ENCODE data around the gene ACTN4. TPM values are rescaled to one million over a fixed set of nuclear protein-coding genes. Genes with fewer than 3 reads are reported as not detected.
A peak's percentile ranks its signal among the peaks of the same experiment; 100 is the strongest.

ACTN4 gene
- total RNA-seq, 1 experiment from 2014 or later, result 1,233 TPM

DNA sequence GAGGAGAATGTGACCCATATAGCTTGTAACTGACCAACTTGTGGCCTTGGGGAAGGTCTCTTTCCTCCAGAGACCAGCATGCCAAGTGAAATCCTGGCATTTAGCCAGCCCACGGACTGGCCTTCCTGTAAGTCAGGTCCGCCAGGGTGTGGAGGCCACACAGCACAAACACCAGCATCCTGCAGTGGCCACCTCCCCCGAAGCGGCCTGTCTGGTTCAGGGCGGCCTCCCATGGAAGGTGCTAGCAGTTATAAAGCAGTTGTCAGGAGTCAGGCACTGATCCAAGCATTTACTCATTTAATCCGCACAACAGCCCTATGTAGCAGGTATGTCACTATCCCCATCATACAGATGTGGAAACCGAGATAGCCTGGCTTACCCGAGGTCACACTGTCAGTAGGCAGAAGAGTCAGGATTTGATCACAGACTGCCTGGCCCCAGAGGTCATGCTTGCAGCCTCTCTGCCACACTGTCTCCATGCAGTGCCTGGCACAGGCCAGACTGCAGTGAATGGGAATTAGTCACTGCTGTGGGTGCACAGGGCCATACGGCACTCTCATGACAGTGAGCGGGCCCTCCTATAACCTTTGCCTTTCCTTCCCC is 60.2 kb downstream of the ACTN4 start:
- intact Hi-C loops (cut with micrococcal nuclease; ENCODE audit: unreplicated experiment), result loop anchor here (1.0 kb wide), 2 partner anchors 14 to 70 kb away; no protein-coding TSS in a partner anchor
- Histone ChIP-seq H2AFZ (no peak overlapping the region), H3K79me2 (ENCODE audit: low read depth) (peaks cover 58% of the 10 kb centered on the region), H3K9me2 (ENCODE audit: insufficient read depth) (no peaks in the 10 kb centered on the region), H3F3A (ENCODE audit: insufficient read depth, low read depth) (peaks cover 87% of the 10 kb centered on the region), H4K20me1 (ENCODE audit: insufficient read depth) (peaks cover 15% of the 10 kb centered on the region; the same call in 1 of the 2 replicates), H3K9me3 (ENCODE audit: insufficient read depth, low read depth) (no peaks in the 10 kb centered on the region), H3K27ac (peak overlapping the region; percentile 46), H3K4me3 (no peak overlapping the region), H3K4me1 (replicated peaks; ENCODE audit: insufficient read depth) (peaks cover 26% of the 10 kb centered on the region), H3K36me3 (ENCODE audit: low read depth) (peaks cover 69% of the 10 kb centered on the region), H3K4me2 (peak overlapping the region; percentile 19; the same call in 1 of the 2 replicates), H3K27me3 (ENCODE audit: insufficient read depth, low read depth) (no peaks in the 10 kb centered on the region)
- POLR2A ChIA-PET (ENCODE audit: unreplicated experiment), result no interaction called here
- TF ChIP-seq, protein P1, sequence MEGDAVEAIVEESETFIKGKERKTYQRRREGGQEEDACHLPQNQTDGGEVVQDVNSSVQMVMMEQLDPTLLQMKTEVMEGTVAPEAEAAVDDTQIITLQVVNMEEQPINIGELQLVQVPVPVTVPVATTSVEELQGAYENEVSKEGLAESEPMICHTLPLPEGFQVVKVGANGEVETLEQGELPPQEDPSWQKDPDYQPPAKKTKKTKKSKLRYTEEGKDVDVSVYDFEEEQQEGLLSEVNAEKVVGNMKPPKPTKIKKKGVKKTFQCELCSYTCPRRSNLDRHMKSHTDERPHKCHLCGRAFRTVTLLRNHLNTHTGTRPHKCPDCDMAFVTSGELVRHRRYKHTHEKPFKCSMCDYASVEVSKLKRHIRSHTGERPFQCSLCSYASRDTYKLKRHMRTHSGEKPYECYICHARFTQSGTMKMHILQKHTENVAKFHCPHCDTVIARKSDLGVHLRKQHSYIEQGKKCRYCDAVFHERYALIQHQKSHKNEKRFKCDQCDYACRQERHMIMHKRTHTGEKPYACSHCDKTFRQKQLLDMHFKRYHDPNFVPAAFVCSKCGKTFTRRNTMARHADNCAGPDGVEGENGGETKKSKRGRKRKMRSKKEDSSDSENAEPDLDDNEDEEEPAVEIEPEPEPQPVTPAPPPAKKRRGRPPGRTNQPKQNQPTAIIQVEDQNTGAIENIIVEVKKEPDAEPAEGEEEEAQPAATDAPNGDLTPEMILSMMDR (conservative IDR thresholded peaks at IDR 0.05), result no peak
- TF ChIP-seq EZH2 (IDR thresholded peaks at IDR 0.05; ENCODE audit: low read depth), result no peak
- DNase-seq, result peak; percentile 69 to 84
- no TSS peak for BruUV-seq (replicated peaks)
- CTCF ChIA-PET, result interaction anchor here (0.6 kb wide), 1 partner anchor 16 kb away, joined by 3 read pairs; no protein-coding TSS in a partner anchor

DNA sequence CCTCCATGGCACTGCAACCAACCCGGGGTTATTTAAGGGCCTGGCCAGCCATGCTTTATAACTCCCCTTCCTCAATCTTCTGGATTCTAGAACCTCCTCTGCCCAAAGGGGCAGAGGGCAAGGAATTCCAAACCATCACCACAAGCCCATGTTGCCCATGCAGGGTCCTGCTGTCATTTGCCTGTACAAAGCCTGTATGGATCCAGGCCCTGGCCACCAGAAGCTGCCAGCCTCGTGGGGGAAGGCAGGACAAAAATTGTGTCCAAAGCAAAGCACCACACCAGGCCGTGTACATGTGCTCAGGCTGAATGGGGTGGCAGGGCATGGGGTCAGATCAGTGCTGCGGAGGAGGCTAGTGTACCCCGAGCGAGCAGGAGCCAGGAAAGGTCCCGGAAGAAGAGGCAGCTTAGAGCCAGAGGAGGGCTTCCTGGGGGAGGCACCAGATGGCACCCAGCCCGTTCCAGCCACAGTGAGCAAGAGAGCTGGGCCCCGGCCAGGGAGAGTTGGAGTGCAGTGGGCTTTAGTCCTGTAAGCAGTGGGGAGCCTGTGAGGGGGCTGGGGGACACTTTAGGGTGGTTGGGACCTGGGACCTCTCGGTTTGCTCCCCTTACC is 61.1 kb downstream of the ACTN4 start:
- peaks cover 26% of the 10 kb centered on the region for H3K4me1 ChIP-seq (replicated peaks; ENCODE audit: insufficient read depth)
- H3K9me3 ChIP-seq (ENCODE audit: insufficient read depth, low read depth), result no peaks in the 10 kb centered on the region
- H3K27me3 ChIP-seq (ENCODE audit: insufficient read depth, low read depth), result no peaks in the 10 kb centered on the region
- H3F3A ChIP-seq (ENCODE audit: insufficient read depth, low read depth), result peaks cover 86% of the 10 kb centered on the region
- no peaks in the 10 kb centered on the region for H3K9me2 ChIP-seq (ENCODE audit: insufficient read depth)
- H3K36me3 ChIP-seq (ENCODE audit: low read depth), result peaks cover 60% of the 10 kb centered on the region
- no peak overlapping the region for H2AFZ ChIP-seq
- intact Hi-C loops (cut with micrococcal nuclease; ENCODE audit: unreplicated experiment), result no loop called here
- peak overlapping the region; percentile 46 for H3K27ac ChIP-seq
- BruUV-seq (replicated peaks), result no TSS peak
- no peak for TF ChIP-seq EZH2 (IDR thresholded peaks at IDR 0.05; ENCODE audit: low read depth)
- TF ChIP-seq, protein P1 (conservative IDR thresholded peaks at IDR 0.05), result no peak
- no peak for DNase-seq
- peaks cover 53% of the 10 kb centered on the region for H3K79me2 ChIP-seq (ENCODE audit: low read depth)
- no peak overlapping the region for H3K4me3 ChIP-seq
- POLR2A ChIA-PET (ENCODE audit: unreplicated experiment), result no interaction called here
- H4K20me1 ChIP-seq (ENCODE audit: insufficient read depth), result peaks cover 15% of the 10 kb centered on the region; the same call in 1 of the 2 replicates
- CTCF ChIA-PET, result no interaction called here
- H3K4me2 ChIP-seq, result no peak overlapping the region

DNA sequence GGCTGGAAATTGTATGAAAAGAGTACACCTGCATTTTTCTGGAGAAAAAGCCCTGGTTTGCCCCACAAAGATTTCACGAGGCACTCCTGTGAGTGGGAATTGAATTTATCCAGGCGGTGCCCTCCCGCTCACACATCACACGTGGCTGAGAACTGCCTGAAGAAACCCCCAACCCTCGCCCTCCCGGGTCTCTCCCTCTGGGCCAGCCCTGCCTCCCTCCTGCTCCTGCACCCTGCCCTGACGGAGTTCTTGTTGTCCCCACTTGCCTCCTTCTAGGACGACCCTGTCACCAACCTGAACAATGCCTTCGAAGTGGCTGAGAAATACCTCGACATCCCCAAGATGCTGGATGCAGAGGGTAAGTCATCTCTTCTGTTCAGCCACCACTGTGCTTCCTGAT is 61.7 kb downstream of the ACTN4 start:
- no peak overlapping the region for H2AFZ ChIP-seq
- peaks cover 49% of the 10 kb centered on the region for H3K79me2 ChIP-seq (ENCODE audit: low read depth)
- H3K4me1 ChIP-seq (replicated peaks; ENCODE audit: insufficient read depth), result peaks cover 26% of the 10 kb centered on the region
- no peak overlapping the region for H3K27ac ChIP-seq
- H3K27me3 ChIP-seq (ENCODE audit: insufficient read depth, low read depth), result no peaks in the 10 kb centered on the region
- H3F3A ChIP-seq (ENCODE audit: insufficient read depth, low read depth), result peaks cover 85% of the 10 kb centered on the region
- TF ChIP-seq, protein P1 (conservative IDR thresholded peaks at IDR 0.05), result no peak
- TF ChIP-seq EZH2 (IDR thresholded peaks at IDR 0.05; ENCODE audit: low read depth), result no peak
- no peak overlapping the region for H3K4me2 ChIP-seq
- H3K9me2 ChIP-seq (ENCODE audit: insufficient read depth), result no peaks in the 10 kb centered on the region
- peaks cover 56% of the 10 kb centered on the region for H3K36me3 ChIP-seq (ENCODE audit: low read depth)
- ChIA-PET POLR2A (ENCODE audit: unreplicated experiment) (no interaction called here), CTCF (no interaction called here)
- no TSS peak for BruUV-seq (replicated peaks)
- no peak for DNase-seq
- H4K20me1 ChIP-seq (ENCODE audit: insufficient read depth), result peaks cover 15% of the 10 kb centered on the region; the same call in 1 of the 2 replicates
- intact Hi-C loops (cut with micrococcal nuclease; ENCODE audit: unreplicated experiment), result no loop called here
- H3K4me3 ChIP-seq, result no peak overlapping the region
- H3K9me3 ChIP-seq (ENCODE audit: insufficient read depth, low read depth), result no peaks in the 10 kb centered on the region

All from PC-9 (cell line).